Upper lobe of left lung (tissue), 6 donors: ENCODE measurements around the gene FBLIM1. TPM values are rescaled to one million over a fixed set of nuclear protein-coding genes. Genes with fewer than 3 reads are reported as not detected.

Experiments
- ATAC-seq, 2 donors: fragments of 200-7000 bp; cut with Tn5 transposase; one replicate each; pipeline ENCODE4 v1.9.1; 2022; ENCODE audit warnings: mild to moderate bottlenecking in 2 of 2, moderate library complexity in 2 of 2; ENCODE audit not compliant: low FRiP score in 2 of 2
- DNase-seq, 2 donors: peaks; one replicate each; pipeline ENCODE4 v3.0.0-alpha.2; 2019 to 2020
- H3K27ac ChIP-seq, 4 donors: fragments of 200-600 bp; sonication (generic); one replicate each; pipeline ENCODE4 v1.5.1; 2016 to 2019
- H3K27me3 ChIP-seq, 4 donors: fragments of 200-600 bp; sonication (generic); one replicate each; pipeline ENCODE4 v1.5.1; 2017 to 2019
- H3K36me3 ChIP-seq, 4 donors: fragments of 200-600 bp; sonication (generic); one replicate each; pipeline ENCODE4 v1.5.1; 2016 to 2019
- H3K4me1 ChIP-seq, 4 donors: fragments of 200-600 bp; sonication (generic); one replicate each; pipeline ENCODE4 v1.5.1; 2018 to 2019
- H3K4me3 ChIP-seq, 4 donors: fragments of 200-600 bp; sonication (generic); one replicate each; pipeline ENCODE4 v1.5.1; 2017 to 2019; ENCODE audit warnings: mild to moderate bottlenecking in 2 of 4, moderate library complexity in 1 of 4
- H3K9me3 ChIP-seq, 4 donors: fragments of 200-600 bp; sonication (generic); one replicate each; pipeline ENCODE4 v1.5.1; 2018 to 2019
- CTCF ChIP-seq, 6 experiments: fragments of 450-650 bp in 4 of 6; fragments of 200-600 bp in 2 of 6; sonication (generic) in 2 of 6; IDR thresholded peaks; one replicate each; pipeline ENCODE4 v1.5.1; 2016 to 2019; ENCODE audit warnings: antibody characterized with exemption in 6 of 6
- EP300 ChIP-seq, 4 donors: sonication (generic); formaldehyde crosslinking; IDR thresholded peaks; one replicate each; pipeline ENCODE4 v1.5.1; 2017; ENCODE audit warnings: antibody characterized with exemption in 4 of 4, control low read depth in 2 of 4
- POLR2A ChIP-seq, 4 donors: fragments of 450-650 bp; IDR thresholded peaks; one replicate each; pipeline ENCODE4 v1.5.1; 2016 to 2017; ENCODE audit warnings: antibody characterized with exemption in 4 of 4, mild to moderate bottlenecking in 2 of 4
- POLR2AphosphoS5 ChIP-seq, 2 donors: sonication (generic); formaldehyde crosslinking; IDR thresholded peaks; one replicate each; pipeline ENCODE4 v1.5.1; 2017; ENCODE audit warnings: antibody characterized with exemption in 2 of 2
- WGBS, 2 donors: methylation state at CpG; one replicate each; pipeline ENCODE4 v1.1.5; 2017 to 2018; 5-methylcytosine and 5-hydroxymethylcytosine counted together
- total RNA-seq, 6 donors: library from RNA; depleted of rRNA in 4 of 6; stranded (reverse); fragments of >200 nt in 4 of 6; gene quantifications; one replicate each; pipeline versions ENCODE4 v1.1.0 to v1.2.1, GENCODE V29; 2016 to 2021
- donor health status: DM: no; HTN: no; CAD: no; lungs with moderate emphysema.
- donor health status: DM: no; HTN: yes; CAD: no; lungs with severe emphysema.

Gene FBLIM1
- total RNA-seq, 6 donors from 2014 or later, result 11.2 to 51.3 (median 35.1) TPM

GRCh38 chr1:15756143-15757015 lies 2.2 kb upstream of the FBLIM1 start:
- Histone ChIP-seq H3K27me3 (peaks cover 0 to 22% (median 16%) of the 10 kb centered on the region in 4 donors), H3K9me3 (no peaks in the 10 kb centered on the region), H3K4me1 (peaks cover 16 to 40% (median 37%) of the 10 kb centered on the region in 4 donors), H3K27ac (peak overlapping the region in 2 of 4 donors; percentile 17 to 27), H3K4me3 (no peak overlapping the region), H3K36me3 (no peaks in the 10 kb centered on the region)
- ATAC-seq (no peak), DNase-seq (peak in 1 of 2 donors; percentile 44)
- no peak for TF ChIP-seq CTCF (IDR thresholded peaks at IDR 0.05)
- no peak for TF ChIP-seq EP300 (IDR thresholded peaks at IDR 0.05)
- peak in 1 of 2 donors; percentile 21 for TF ChIP-seq POLR2AphosphoS5 (IDR thresholded peaks at IDR 0.05)
- WGBS, 2 donors, result 44 to 52% methylated on average over 18 to 21 of the region's 21 CpGs

GRCh38 chr1:15757016-15757543 lies 1.5 kb upstream of the FBLIM1 start:
- ATAC-seq, result no peak
- H3K27me3 ChIP-seq, result peaks cover 0 to 22% (median 16%) of the 10 kb centered on the region in 4 donors
- no peaks in the 10 kb centered on the region for H3K36me3 ChIP-seq
- no peaks in the 10 kb centered on the region for H3K9me3 ChIP-seq
- H3K4me3 ChIP-seq, result no peak overlapping the region
- 60 to 78% methylated on average over 3 to 9 of the region's 9 CpGs for WGBS, 2 donors
- peaks cover 16 to 40% (median 37%) of the 10 kb centered on the region in 4 donors for H3K4me1 ChIP-seq
- DNase-seq, result no peak
- TF ChIP-seq CTCF (IDR thresholded peaks at IDR 0.05), result no peak
- no peak for TF ChIP-seq EP300 (IDR thresholded peaks at IDR 0.05)
- TF ChIP-seq POLR2AphosphoS5 (IDR thresholded peaks at IDR 0.05), result no peak
- TF ChIP-seq POLR2A (IDR thresholded peaks at IDR 0.05), result no peak
- peak overlapping the region in 2 of 4 donors; percentile 78 to 85 for H3K27ac ChIP-seq

DNA sequence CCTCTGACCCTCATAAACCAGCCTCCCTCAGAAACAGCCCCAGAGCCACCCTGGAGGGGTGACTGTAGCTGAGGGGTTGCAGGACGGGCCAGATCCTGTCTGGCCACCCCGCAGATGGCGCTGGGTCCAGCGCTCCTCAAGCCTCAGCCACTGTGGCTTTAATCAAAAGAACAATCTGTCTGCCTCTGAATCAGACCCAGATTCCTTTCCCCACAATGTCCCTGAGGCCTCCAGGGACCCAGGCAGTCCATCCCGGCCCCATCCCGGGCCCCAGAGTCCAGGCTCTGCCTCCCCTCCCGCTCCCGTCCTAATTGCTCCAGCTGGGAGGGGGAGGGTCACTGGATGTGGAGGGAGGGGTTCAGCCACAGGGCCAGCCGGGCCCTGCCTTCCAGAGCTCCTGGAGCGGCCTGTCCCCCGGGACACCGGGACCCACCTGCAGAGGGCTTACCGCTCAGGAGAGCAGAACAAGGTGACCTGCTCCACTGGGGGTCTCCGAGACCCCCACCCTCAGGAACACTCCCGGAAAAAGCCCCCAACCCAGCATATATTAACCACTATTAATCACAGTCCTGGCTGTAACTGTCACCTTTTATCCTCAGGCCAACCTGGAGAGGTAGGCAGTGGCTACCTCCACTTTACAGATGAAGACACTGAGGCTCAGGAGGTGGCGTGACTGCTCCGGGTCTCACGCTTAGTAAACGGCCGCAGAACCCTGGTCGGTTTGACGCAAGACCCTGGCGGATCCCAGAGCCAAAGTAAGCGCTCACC lies 836 bp upstream of the FBLIM1 start:
- peak overlapping the region in 3 of 4 donors; percentile 46 to 82 (median 59) for H3K4me3 ChIP-seq
- no peaks in the 10 kb centered on the region for H3K36me3 ChIP-seq
- ATAC-seq (no peak), DNase-seq (peak in 1 of 2 donors; percentile 75)
- H3K27ac ChIP-seq, result peak overlapping the region; percentile 74 to 85 (median 76)
- H3K9me3 ChIP-seq, result no peaks in the 10 kb centered on the region
- H3K4me1 ChIP-seq, result peaks cover 16 to 40% (median 37%) of the 10 kb centered on the region in 4 donors
- peaks cover 0 to 22% (median 16%) of the 10 kb centered on the region in 4 donors for H3K27me3 ChIP-seq
- TF ChIP-seq EP300 (IDR thresholded peaks at IDR 0.05), result no peak
- no peak for TF ChIP-seq POLR2AphosphoS5 (IDR thresholded peaks at IDR 0.05)
- TF ChIP-seq CTCF (IDR thresholded peaks at IDR 0.05), result no peak
- TF ChIP-seq POLR2A (IDR thresholded peaks at IDR 0.05), result no peak
- 43% methylated on average over 18 to 20 of the region's 24 CpGs for WGBS, 2 donors

DNA sequence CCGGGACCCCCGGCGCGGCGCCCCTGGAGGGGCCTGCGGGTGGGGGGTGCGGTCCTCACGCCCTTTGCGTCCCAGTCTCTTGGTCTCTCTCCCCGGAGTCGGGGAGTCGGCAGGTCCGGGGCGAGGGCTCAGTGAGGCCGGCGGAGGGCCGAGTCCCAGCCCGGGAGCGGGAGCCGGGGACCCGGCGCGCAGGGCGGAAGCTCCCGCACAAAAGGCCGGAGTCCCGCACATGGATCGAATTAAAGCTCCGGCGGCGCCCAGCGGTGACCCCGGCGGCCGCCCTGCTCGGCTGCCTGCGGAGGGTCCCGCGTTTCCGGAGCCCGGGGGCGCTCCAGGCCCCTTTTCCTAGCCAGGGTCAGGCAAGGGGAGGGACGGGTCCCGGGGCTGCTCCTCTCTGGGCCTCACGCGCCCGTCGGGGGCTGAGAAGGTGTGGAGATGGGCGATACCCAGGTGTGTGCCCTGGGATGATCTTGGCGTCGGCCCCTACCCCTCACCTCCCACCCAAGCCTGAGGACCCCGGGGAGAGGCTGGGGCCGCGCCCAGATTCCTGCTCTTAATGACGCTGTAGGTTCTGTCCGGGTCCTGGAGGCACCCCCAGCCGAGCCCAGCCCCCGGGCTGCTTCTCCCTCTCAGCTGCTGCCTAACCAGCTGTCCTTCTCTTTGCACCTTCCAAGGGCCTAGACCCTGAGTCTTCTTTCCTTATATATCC lies 512 bp downstream of the FBLIM1 start:
- Histone ChIP-seq H3K4me3 (peak overlapping the region; percentile 46 to 82 (median 60)), H3K27me3 (peaks cover 0 to 22% (median 16%) of the 10 kb centered on the region in 4 donors), H3K27ac (peak overlapping the region; percentile 74 to 85 (median 76)), H3K9me3 (no peaks in the 10 kb centered on the region), H3K36me3 (no peaks in the 10 kb centered on the region), H3K4me1 (peaks cover 16 to 40% (median 37%) of the 10 kb centered on the region in 4 donors)
- peak in 1 of 2 donors; percentile 57 for ATAC-seq
- peak in 1 of 2 donors; percentile 84 for DNase-seq
- no peak for TF ChIP-seq POLR2AphosphoS5 (IDR thresholded peaks at IDR 0.05)
- TF ChIP-seq POLR2A (IDR thresholded peaks at IDR 0.05), result peak in 1 of 4 donors; percentile 8
- 13 to 14% methylated on average over 2 to 8 of the region's 58 CpGs for WGBS, 2 donors
